GM23248 (cell line): ENCODE results near the gene CARMIL1. TPM values are rescaled to one million over a fixed set of nuclear protein-coding genes. Genes with fewer than 3 reads are reported as not detected.

Experiments
- DNase-seq: peaks from one replicate; pipeline ENCODE4 v3.0.0-alpha.2; 2015
- H2AFZ ChIP-seq: fragments of 200-600 bp; sonication (generic); 2 replicates; pipeline ENCODE4 v1.6.1; 2016; ENCODE audit warnings: antibody characterized with exemption
- H3F3A ChIP-seq: fragments of 200-600 bp; sonication (generic); 2 replicates; pipeline ENCODE4 v1.6.1; 2016; ENCODE audit warnings: mild to moderate bottlenecking, antibody characterized with exemption, mixed run types; ENCODE audit not compliant: insufficient read depth
- H3K27ac ChIP-seq: fragments of 200-600 bp; sonication (generic); 2 replicates; pipeline ENCODE4 v1.5.1; 2016; ENCODE audit warnings: mild to moderate bottlenecking
- H3K27me3 ChIP-seq: fragments of 200-600 bp; sonication (generic); replicated peaks from 2 replicates; pipeline ENCODE4 v1.6.1; 2016; ENCODE audit warnings: mild to moderate bottlenecking; ENCODE audit not compliant: insufficient read depth
- H3K36me3 ChIP-seq: fragments of 200-600 bp; sonication (generic); 2 replicates; pipeline ENCODE4 v1.6.1; 2016; ENCODE audit warnings: low read depth, mild to moderate bottlenecking
- H3K4me1 ChIP-seq: fragments of 200-600 bp; sonication (generic); 2 replicates; pipeline ENCODE4 v1.6.1; 2016; ENCODE audit warnings: mild to moderate bottlenecking; ENCODE audit not compliant: insufficient read depth
- H3K4me2 ChIP-seq: fragments of 200-600 bp; sonication (generic); one replicate; pipeline ENCODE4 v1.6.1; 2016; ENCODE audit warnings: mild to moderate bottlenecking; ENCODE audit not compliant: unreplicated experiment
- H3K4me3 ChIP-seq: fragments of 200-600 bp; sonication (generic); 2 replicates; pipeline ENCODE4 v1.5.1; 2016; ENCODE audit warnings: mild to moderate bottlenecking
- H3K79me2 ChIP-seq: fragments of 200-600 bp; sonication (generic); 2 replicates; pipeline ENCODE4 v1.6.1; 2016; ENCODE audit warnings: mild to moderate bottlenecking; ENCODE audit not compliant: insufficient read depth
- H3K9ac ChIP-seq: fragments of 200-600 bp; sonication (generic); 2 replicates; pipeline ENCODE4 v1.6.1; 2016; ENCODE audit warnings: mild to moderate bottlenecking
- H3K9me2 ChIP-seq: fragments of 200-600 bp; sonication (generic); 2 replicates; pipeline ENCODE4 v1.6.1; 2016; ENCODE audit warnings: mixed run types, mild to moderate bottlenecking, moderate library complexity; ENCODE audit not compliant: insufficient read depth
- H3K9me3 ChIP-seq: fragments of 200-600 bp; sonication (generic); one replicate; pipeline ENCODE4 v1.6.1; 2017; ENCODE audit warnings: low read depth
- H4K20me1 ChIP-seq: fragments of 200-600 bp; sonication (generic); 2 replicates; pipeline ENCODE4 v1.6.0; 2016; ENCODE audit not compliant: insufficient read depth
- EZH2 ChIP-seq: fragments of 200-600 bp; sonication (generic); IDR thresholded peaks from 2 replicates; pipeline ENCODE4 v1.6.1; 2018; ENCODE audit warnings: antibody characterized with exemption, mild to moderate bottlenecking; ENCODE audit not compliant: insufficient read depth, poor library complexity, severe bottlenecking
- EZH2phosphoT487 ChIP-seq: fragments of 200-600 bp; sonication (generic); IDR thresholded peaks from 2 replicates; pipeline ENCODE4 v1.6.1; 2018; ENCODE audit warnings: antibody characterized with exemption, moderate library complexity, mild to moderate bottlenecking, low read depth; ENCODE audit not compliant: insufficient read depth
- WGBS, 2 experiments: methylation state at CpG; one replicate each; pipeline ENCODE4 v1.1.6; 2015 to 2017; ENCODE audit warnings: low lambda C conversion rate in 2 of 2, low coverage in 1 of 2; ENCODE audit errors: missing lambda C conversion rate in 2 of 2; 5-methylcytosine and 5-hydroxymethylcytosine counted together
- in situ Hi-C: fragments of 300-500 bp; cut with MboI; formaldehyde crosslinking; loops from 2 replicates; pipeline ENCODE4 v1.15.0; 2020
- polyA plus RNA-seq: library from polyadenylated mRNA; unstranded; fragments of >200 nt; fragmentation: Nextera tagmentation; extraction: Ambion mirVana; gene quantifications from 2 replicates; pipeline ENCODE4 v1.2.1, GENCODE V29; 2016
- total RNA-seq: library from RNA; depleted of rRNA; stranded (reverse); fragments of >200 nt; shearing (Covaris generic); gene quantifications from 2 replicates; pipeline ENCODE4 v1.2.3, GENCODE V29; 2014

CARMIL1 gene
- total and polyA plus RNA-seq, 2 experiments from 2014 or later: 10.9 to 11.0 TPM

GRCh38 chr6:25468881-25469280 is 189.7 kb downstream of the CARMIL1 start:
- Histone ChIP-seq H3K4me3 (no peak overlapping the region), H3K36me3 (no peaks in the 10 kb centered on the region), H3K79me2 (no peaks in the 10 kb centered on the region), H3K4me1 (no peaks in the 10 kb centered on the region), H2AFZ (no peak overlapping the region), H3K9me2 (no peaks in the 10 kb centered on the region), H3K4me2 (no peak overlapping the region), H3K9me3 (no peaks in the 10 kb centered on the region), H3F3A (no peaks in the 10 kb centered on the region), H4K20me1 (no peaks in the 10 kb centered on the region), H3K27me3 (no peaks in the 10 kb centered on the region), H3K27ac (no peak overlapping the region), H3K9ac (no peak overlapping the region)
- 86 to 96% methylated on average over 2 of the region's 2 CpGs for WGBS, 2 experiments
- no peak for DNase-seq
- TF ChIP-seq EZH2 (no peak), EZH2phosphoT487 (no peak)
- in situ Hi-C loops: no loop called here

- no peaks in the 10 kb centered on the region for H3K9me2 ChIP-seq
- TF ChIP-seq EZH2 (no peak), EZH2phosphoT487 (no peak)
- H4K20me1 ChIP-seq: no peaks in the 10 kb centered on the region
- no peaks in the 10 kb centered on the region for H3F3A ChIP-seq
- H3K4me3 ChIP-seq: no peak overlapping the region
- H3K27ac ChIP-seq: no peak overlapping the region
- in situ Hi-C loops: no loop called here
- no peak overlapping the region for H2AFZ ChIP-seq
- H3K9ac ChIP-seq: no peak overlapping the region
- no peak for DNase-seq
- no peak overlapping the region for H3K4me2 ChIP-seq
- no peaks in the 10 kb centered on the region for H3K36me3 ChIP-seq
- H3K4me1 ChIP-seq: no peaks in the 10 kb centered on the region
- no peaks in the 10 kb centered on the region for H3K9me3 ChIP-seq
- no peaks in the 10 kb centered on the region for H3K27me3 ChIP-seq
- H3K79me2 ChIP-seq: no peaks in the 10 kb centered on the region
Observed at GRCh38 chr6:25469797-25470388, 190.7 kb downstream of the CARMIL1 start.

GRCh38 chr6:25472306-25472705 is 193.1 kb downstream of the CARMIL1 start:
- 97 to 99% methylated on average over 3 of the region's 3 CpGs for WGBS, 2 experiments
- no peak overlapping the region for H3K4me3 ChIP-seq
- H3K79me2 ChIP-seq: no peaks in the 10 kb centered on the region
- no peaks in the 10 kb centered on the region for H4K20me1 ChIP-seq
- H3F3A ChIP-seq: peaks cover 4% of the 10 kb centered on the region
- no peaks in the 10 kb centered on the region for H3K27me3 ChIP-seq
- no peaks in the 10 kb centered on the region for H3K36me3 ChIP-seq
- H3K4me2 ChIP-seq: no peak overlapping the region
- H2AFZ ChIP-seq: no peak overlapping the region
- H3K9me2 ChIP-seq: no peaks in the 10 kb centered on the region
- H3K4me1 ChIP-seq: peaks cover 7% of the 10 kb centered on the region; the same call in 1 of the 2 replicates
- H3K9ac ChIP-seq: no peak overlapping the region
- peak; percentile 18 for DNase-seq
- in situ Hi-C loops: no loop called here
- H3K9me3 ChIP-seq: no peaks in the 10 kb centered on the region
- TF ChIP-seq EZH2: no peak
- H3K27ac ChIP-seq: no peak overlapping the region

- Histone ChIP-seq H3K9me3 (no peaks in the 10 kb centered on the region), H2AFZ (no peak overlapping the region), H3K27ac (no peak overlapping the region), H3K4me3 (no peak overlapping the region), H3K36me3 (no peaks in the 10 kb centered on the region), H3K9ac (no peak overlapping the region), H3K4me2 (no peak overlapping the region), H3K79me2 (no peaks in the 10 kb centered on the region), H3K4me1 (peaks cover 10% of the 10 kb centered on the region; the same call in 1 of the 2 replicates), H4K20me1 (no peaks in the 10 kb centered on the region), H3K9me2 (no peaks in the 10 kb centered on the region), H3F3A (peaks cover 4% of the 10 kb centered on the region), H3K27me3 (no peaks in the 10 kb centered on the region)
- in situ Hi-C loops: no loop called here
- no peak for DNase-seq
- WGBS, 2 experiments: 87 to 90% methylated on average over 3 of the region's 3 CpGs
- TF ChIP-seq EZH2phosphoT487 (no peak), EZH2 (no peak)
Observed at GRCh38 chr6:25472906-25473305, 193.7 kb downstream of the CARMIL1 start.

GRCh38 chr6:25473447-25473846 is 194.3 kb downstream of the CARMIL1 start:
- Histone ChIP-seq H3K9ac (no peak overlapping the region), H3K27me3 (no peaks in the 10 kb centered on the region), H3K9me2 (no peaks in the 10 kb centered on the region), H3K9me3 (no peaks in the 10 kb centered on the region), H3K4me3 (no peak overlapping the region), H4K20me1 (no peaks in the 10 kb centered on the region), H3K4me2 (no peak overlapping the region), H3K79me2 (no peaks in the 10 kb centered on the region), H3K36me3 (no peaks in the 10 kb centered on the region), H2AFZ (no peak overlapping the region), H3K27ac (no peak overlapping the region), H3K4me1 (peaks cover 10% of the 10 kb centered on the region; the same call in 1 of the 2 replicates), H3F3A (peaks cover 4% of the 10 kb centered on the region)
- in situ Hi-C loops: no loop called here
- no peak for TF ChIP-seq EZH2
- no peak for TF ChIP-seq EZH2phosphoT487
- WGBS, 2 experiments: 95 to 96% methylated on average over 3 of the region's 3 CpGs
- DNase-seq: no peak
